Neural cell (in vitro differentiated cells): ENCODE measurements around the gene CREM. TPM values are rescaled to one million over a fixed set of nuclear protein-coding genes. Genes with fewer than 3 reads are reported as not detected.

ENCODE experiments used
- H2AFZ ChIP-seq: fragments of 200-600, 300-800 bp; sonication (generic), shearing (Covaris generic); 2 replicates; pipeline ENCODE4 v1.6.0; 2014; ENCODE audit warnings: low read depth, mild to moderate bottlenecking, antibody characterized with exemption, low read length, moderate library complexity
- H3F3A ChIP-seq: fragments of 200-600 bp; shearing (Covaris generic); 2 replicates; pipeline ENCODE4 v1.6.1; 2016; ENCODE audit warnings: mild to moderate bottlenecking, moderate library complexity, mixed read lengths, antibody characterized with exemption, low read length; ENCODE audit not compliant: insufficient read depth, poor library complexity, severe bottlenecking
- H3K27ac ChIP-seq: fragments of 200-600, 300-800 bp; sonication (generic), shearing (Covaris generic); 2 replicates; pipeline ENCODE4 v1.5.1; 2014; ENCODE audit warnings: mild to moderate bottlenecking, low read length, moderate library complexity
- H3K27me3 ChIP-seq: fragments of 300-800, 200-600 bp; sonication (generic), shearing (Covaris generic); 2 replicates; pipeline ENCODE4 v1.6.0; 2014; ENCODE audit warnings: mild to moderate bottlenecking, low read depth, low read length, moderate library complexity; ENCODE audit not compliant: insufficient read depth
- H3K36me3 ChIP-seq: fragments of 300-800, 200-600 bp; sonication (generic), shearing (Covaris generic); 2 replicates; pipeline ENCODE4 v1.5.1; 2014; ENCODE audit warnings: mild to moderate bottlenecking, antibody characterized with exemption, low read length, moderate library complexity; ENCODE audit not compliant: insufficient read depth
- H3K4me2 ChIP-seq: fragments of 300-800, 200-600 bp; sonication (generic), shearing (Covaris generic); 2 replicates; pipeline ENCODE4 v1.6.0; 2014; ENCODE audit warnings: mild to moderate bottlenecking, low read length
- H3K4me3 ChIP-seq: fragments of 300-800, 200-600 bp; sonication (generic), shearing (Covaris generic); 2 replicates; pipeline ENCODE4 v1.5.1; 2014; ENCODE audit warnings: mild to moderate bottlenecking, low read length, moderate library complexity
- H3K79me2 ChIP-seq: fragments of 200-600 bp; shearing (Covaris generic); replicated peaks from 2 replicates; pipeline ENCODE4 v1.6.0; 2014; ENCODE audit warnings: mild to moderate bottlenecking, low read length, moderate library complexity; ENCODE audit not compliant: insufficient read depth
- H3K9ac ChIP-seq: fragments of 300-800, 200-600 bp; sonication (generic), shearing (Covaris generic); 2 replicates; pipeline ENCODE4 v1.6.1; 2016; ENCODE audit warnings: mild to moderate bottlenecking, low read length, mixed read lengths
- H3K9me2 ChIP-seq: fragments of 200-600 bp; shearing (Covaris generic); 2 replicates; pipeline ENCODE4 v1.6.1; 2016; ENCODE audit warnings: mild to moderate bottlenecking, low read length, mixed read lengths; ENCODE audit not compliant: insufficient read depth
- H3K9me3 ChIP-seq: fragments of 200-600, 300-800 bp; sonication (generic), shearing (Covaris generic); 2 replicates; pipeline ENCODE4 v1.6.1; 2016; ENCODE audit warnings: mild to moderate bottlenecking, mixed run types, low read length, moderate library complexity, mixed read lengths
- H4K20me1 ChIP-seq: fragments of 200-600 bp; shearing (Covaris generic); 2 replicates; pipeline ENCODE4 v1.6.1; 2016; ENCODE audit warnings: mild to moderate bottlenecking, mixed run types; ENCODE audit not compliant: insufficient read depth
- CTCF ChIP-seq: fragments of 450-650 bp; IDR thresholded peaks from 2 replicates; pipeline ENCODE4 v1.5.1; 2014; ENCODE audit warnings: antibody characterized with exemption, mild to moderate bottlenecking, moderate library complexity; ENCODE audit not compliant: poor library complexity, severe bottlenecking
- EP300 ChIP-seq: fragments of 450-650 bp; conservative IDR thresholded peaks from 2 replicates; pipeline ENCODE4 v1.6.1; 2014; ENCODE audit warnings: antibody characterized with exemption, mild to moderate bottlenecking, moderate library complexity; ENCODE audit not compliant: poor library complexity, severe bottlenecking
- EZH2 ChIP-seq: fragments of 200-600, 300-800 bp; shearing (Covaris generic), sonication (generic); IDR thresholded peaks from 2 replicates; pipeline ENCODE4 v1.6.1; 2014; ENCODE audit warnings: antibody characterized with exemption, low read length, borderline replicate concordance, mild to moderate bottlenecking; ENCODE audit not compliant: insufficient read depth, poor library complexity, severe bottlenecking
- MXI1 ChIP-seq: fragments of 450-650 bp; conservative IDR thresholded peaks from 2 replicates; pipeline ENCODE4 v1.6.1; 2014; ENCODE audit warnings: antibody characterized with exemption, mild to moderate bottlenecking; ENCODE audit not compliant: poor library complexity, severe bottlenecking
- POLR2AphosphoS5 ChIP-seq: IDR thresholded peaks from 2 replicates; pipeline ENCODE4 v1.6.1; 2012
- RAD21 ChIP-seq: fragments of 450-650 bp; conservative IDR thresholded peaks from 2 replicates; pipeline ENCODE4 v1.6.1; 2014; ENCODE audit warnings: antibody characterized with exemption, mild to moderate bottlenecking, moderate library complexity
- REST ChIP-seq: IDR thresholded peaks from 2 replicates; pipeline ENCODE4 v1.6.1; 2012; ENCODE audit warnings: borderline replicate concordance
- SMC3 ChIP-seq: fragments of 450-650 bp; conservative IDR thresholded peaks from 2 replicates; pipeline ENCODE4 v1.6.1; 2014; ENCODE audit warnings: antibody characterized with exemption, mild to moderate bottlenecking, moderate library complexity; ENCODE audit not compliant: poor library complexity
- TAF1 ChIP-seq: IDR thresholded peaks from 2 replicates; pipeline ENCODE4 v1.6.1; 2012; ENCODE audit warnings: low read depth
- polyA plus RNA-seq: library from polyadenylated mRNA; depleted of rRNA; stranded (reverse); fragments of >200 nt; gene quantifications from 2 replicates; pipeline ENCODE4 v1.2.3, GENCODE V29; 2014

CREM gene
- polyA plus RNA-seq, 1 donor from 2014 or later, result 67.3 TPM

GRCh38 chr10:35200487-35200886 lies 73.8 kb downstream of the CREM start:
- H3K4me3 ChIP-seq, result no peak overlapping the region
- H2AFZ ChIP-seq, result no peak overlapping the region
- H3K36me3 ChIP-seq, result no peaks in the 10 kb centered on the region
- no peaks in the 10 kb centered on the region for H4K20me1 ChIP-seq
- no peaks in the 10 kb centered on the region for H3K9me3 ChIP-seq
- no peaks in the 10 kb centered on the region for H3K79me2 ChIP-seq
- no peak overlapping the region for H3K4me2 ChIP-seq
- no peaks in the 10 kb centered on the region for H3F3A ChIP-seq
- H3K27me3 ChIP-seq, result no peaks in the 10 kb centered on the region
- no peak overlapping the region for H3K27ac ChIP-seq
- TF ChIP-seq SMC3 (no peak), EZH2 (no peak), RAD21 (no peak)
- H3K9ac ChIP-seq, result no peak overlapping the region
- H3K9me2 ChIP-seq, result no peaks in the 10 kb centered on the region

- Histone ChIP-seq H3K79me2 (no peaks in the 10 kb centered on the region), H3F3A (no peaks in the 10 kb centered on the region), H3K27ac (no peak overlapping the region), H3K27me3 (no peaks in the 10 kb centered on the region), H3K4me3 (no peak overlapping the region), H4K20me1 (no peaks in the 10 kb centered on the region), H3K4me2 (no peak overlapping the region), H2AFZ (no peak overlapping the region), H3K9me3 (no peaks in the 10 kb centered on the region), H3K9ac (no peak overlapping the region), H3K36me3 (no peaks in the 10 kb centered on the region), H3K9me2 (no peaks in the 10 kb centered on the region)
- TF ChIP-seq EP300 (no peak), POLR2AphosphoS5 (no peak), REST (no peak), EZH2 (no peak), SMC3 (no peak), MXI1 (no peak), RAD21 (no peak), TAF1 (no peak), CTCF (no peak)
These were observed 74.6 kb downstream of the CREM start for GRCh38 chr10:35201234-35201633.

- H3F3A ChIP-seq, result no peaks in the 10 kb centered on the region
- no peak overlapping the region for H3K4me3 ChIP-seq
- no peak overlapping the region for H3K27ac ChIP-seq
- no peak overlapping the region for H3K4me2 ChIP-seq
- H3K9me3 ChIP-seq, result no peaks in the 10 kb centered on the region
- H3K9ac ChIP-seq, result no peak overlapping the region
- no peaks in the 10 kb centered on the region for H4K20me1 ChIP-seq
- no peaks in the 10 kb centered on the region for H3K79me2 ChIP-seq
- H3K27me3 ChIP-seq, result no peaks in the 10 kb centered on the region
- H2AFZ ChIP-seq, result no peak overlapping the region
- TF ChIP-seq REST, result no peak
- no peak for TF ChIP-seq CTCF
- TF ChIP-seq POLR2AphosphoS5, result no peak
- no peak for TF ChIP-seq EP300
- no peak for TF ChIP-seq SMC3
- no peak for TF ChIP-seq TAF1
- TF ChIP-seq EZH2, result no peak
- TF ChIP-seq MXI1, result no peak
- TF ChIP-seq RAD21, result no peak
- no peaks in the 10 kb centered on the region for H3K36me3 ChIP-seq
- H3K9me2 ChIP-seq, result no peaks in the 10 kb centered on the region
These were observed 75.4 kb downstream of the CREM start for GRCh38 chr10:35202050-35202449.
